Measurements from ENCODE around the gene STEAP2. TPM values are rescaled to one million over a fixed set of nuclear protein-coding genes. Genes with fewer than 3 reads are reported as not detected.

STEAP2 gene
- total and polyA plus RNA-seq, 9 donors = 1.9 to 7.1 (median 3.0) TPM

DNA sequence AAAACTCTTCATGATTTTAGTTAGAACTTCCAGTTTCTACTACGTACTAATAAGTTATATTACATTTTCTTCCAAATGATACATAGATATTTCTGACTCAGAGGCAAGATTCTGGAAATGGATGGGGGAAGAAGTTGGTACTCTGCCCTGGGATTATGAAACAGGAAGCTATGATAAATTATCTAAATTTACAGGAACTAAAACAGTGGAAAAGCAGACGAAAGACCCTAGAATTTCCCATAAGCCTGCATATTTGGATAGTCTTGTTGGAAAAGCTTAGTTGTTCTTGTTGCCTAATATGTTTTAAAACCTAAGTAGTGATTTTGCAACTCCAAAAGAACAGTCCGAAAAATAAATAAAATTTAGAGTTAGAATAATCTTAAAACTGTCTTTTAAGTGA, 55.3 kb downstream of the STEAP2 start:
- H3K27ac ChIP-seq (ENCODE audit: low read length) = no peak overlapping the region
- no peaks in the 10 kb centered on the region for H3K36me3 ChIP-seq (ENCODE audit: control insufficient read depth, insufficient read depth, low read length)
- H3K27me3 ChIP-seq (ENCODE audit: control insufficient read depth, insufficient read depth, low read length) = no peaks in the 10 kb centered on the region
- DNase-seq = peak; percentile 9
- H3K4me3 ChIP-seq (ENCODE audit: low read length) = no peak overlapping the region
- no peaks in the 10 kb centered on the region for H3K9me3 ChIP-seq (replicated peaks; ENCODE audit: control insufficient read depth, low read depth, low read length)
- no peaks in the 10 kb centered on the region for H3K4me1 ChIP-seq (ENCODE audit: control insufficient read depth, insufficient read depth, low read length)
- WGBS (ENCODE audit: insufficient coverage) = no CpG with 5 or more reads among the region's 3 CpGs

DNA sequence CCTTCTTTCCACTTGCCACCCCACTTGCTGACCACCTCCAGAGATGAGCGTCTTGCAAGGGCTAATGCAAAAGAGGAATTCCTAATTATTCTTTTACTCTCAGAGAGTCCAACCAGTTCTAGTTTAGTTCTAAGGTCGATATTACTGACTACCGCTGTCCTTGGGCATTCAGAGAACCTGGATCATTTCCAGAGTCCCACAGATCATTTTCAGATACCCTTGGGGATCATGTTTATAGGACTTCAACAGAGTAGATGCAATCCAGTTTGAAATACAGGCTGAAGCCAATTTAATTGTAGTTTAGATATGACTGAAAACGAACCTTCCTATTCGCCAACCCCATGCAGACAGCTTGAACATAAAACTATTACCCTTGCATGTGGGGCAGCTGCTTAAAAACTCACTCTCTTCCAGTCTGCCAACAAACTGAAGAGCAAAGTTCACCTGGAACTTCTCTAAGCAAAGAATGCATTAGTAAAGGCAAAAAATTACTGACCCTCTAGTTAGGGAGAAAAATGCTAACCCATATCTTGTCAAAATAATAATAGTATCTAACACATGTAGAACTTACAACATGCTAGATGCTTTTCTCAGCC, 55.8 kb downstream of the STEAP2 start:
- Histone ChIP-seq H3K4me1 (ENCODE audit: control insufficient read depth, insufficient read depth, low read length) (no peaks in the 10 kb centered on the region), H3K27ac (ENCODE audit: low read length) (no peak overlapping the region), H3K4me3 (ENCODE audit: low read length) (no peak overlapping the region), H3K27me3 (ENCODE audit: control insufficient read depth, insufficient read depth, low read length) (no peaks in the 10 kb centered on the region), H3K9me3 (replicated peaks; ENCODE audit: control insufficient read depth, low read depth, low read length) (no peaks in the 10 kb centered on the region), H3K36me3 (ENCODE audit: control insufficient read depth, insufficient read depth, low read length) (no peaks in the 10 kb centered on the region)
- DNase-seq = no peak
- WGBS (ENCODE audit: insufficient coverage) = 100% methylated on average over 1 of the region's 5 CpGs

DNA sequence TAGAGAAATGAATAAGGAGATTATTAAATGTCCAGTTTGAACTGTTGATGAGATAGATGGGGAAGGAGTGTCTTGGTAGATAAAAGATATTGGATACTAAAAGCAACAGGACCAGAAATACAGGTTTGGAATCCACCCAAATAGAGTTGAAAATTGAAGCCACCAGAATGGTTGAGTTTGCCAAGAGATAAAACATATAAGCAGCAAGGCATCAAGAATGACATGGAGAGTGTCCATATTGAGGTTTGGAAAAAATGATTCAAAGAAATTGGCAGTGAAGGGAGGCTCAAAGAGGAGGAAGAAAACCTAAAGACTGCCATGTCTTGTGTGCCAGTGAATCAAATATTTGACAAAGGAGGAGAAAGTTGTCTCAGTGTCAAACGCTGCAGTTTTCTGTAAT, 57.6 kb downstream of the STEAP2 start:
- H3K27ac ChIP-seq (ENCODE audit: low read length) = no peak overlapping the region
- H3K36me3 ChIP-seq (ENCODE audit: control insufficient read depth, insufficient read depth, low read length) = no peaks in the 10 kb centered on the region
- no peak for DNase-seq
- no peaks in the 10 kb centered on the region for H3K9me3 ChIP-seq (replicated peaks; ENCODE audit: control insufficient read depth, low read depth, low read length)
- no peak overlapping the region for H3K4me3 ChIP-seq (ENCODE audit: low read length)
- 73% methylated on average over 1 of the region's 1 CpG for WGBS (ENCODE audit: insufficient coverage)
- no peaks in the 10 kb centered on the region for H3K27me3 ChIP-seq (ENCODE audit: control insufficient read depth, insufficient read depth, low read length)
- H3K4me1 ChIP-seq (ENCODE audit: control insufficient read depth, insufficient read depth, low read length) = no peaks in the 10 kb centered on the region

DNA sequence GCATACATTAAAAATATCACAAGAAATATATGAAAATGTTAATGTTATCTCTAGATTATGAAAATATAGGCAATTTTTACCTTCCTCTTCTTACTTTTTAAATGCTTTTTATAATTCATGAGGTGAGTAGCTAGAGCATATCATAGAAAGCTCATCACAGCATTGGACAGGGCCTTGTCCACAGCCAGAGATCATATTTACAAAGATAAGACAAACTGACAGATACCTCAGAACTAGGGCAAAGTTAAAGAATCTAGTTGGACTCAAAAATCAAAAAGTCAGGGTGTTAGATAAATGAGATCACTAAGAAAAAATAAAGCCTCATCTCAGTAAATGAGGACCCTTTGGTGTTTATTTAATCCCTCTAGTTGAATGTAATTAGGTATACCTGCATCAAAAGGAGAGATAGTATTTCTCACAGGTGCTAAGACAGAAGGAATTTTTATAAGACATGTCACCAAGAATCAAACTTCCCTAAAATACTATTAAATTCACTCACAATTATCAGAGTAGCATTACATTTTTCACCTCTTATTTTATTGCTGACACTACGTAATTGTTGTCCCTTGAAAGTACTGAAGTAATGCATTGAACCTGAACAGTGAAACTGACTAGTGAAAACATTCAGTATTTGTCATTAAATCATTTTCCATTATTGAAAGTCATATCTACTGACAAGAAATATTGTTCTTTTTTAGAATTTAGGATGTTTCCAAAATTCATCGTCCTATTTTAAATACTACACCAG, 59.1 kb downstream of the STEAP2 start:
- Histone ChIP-seq H3K9me3 (replicated peaks; ENCODE audit: control insufficient read depth, low read depth, low read length) (no peaks in the 10 kb centered on the region), H3K27ac (ENCODE audit: low read length) (no peak overlapping the region), H3K4me3 (ENCODE audit: low read length) (no peak overlapping the region), H3K36me3 (ENCODE audit: control insufficient read depth, insufficient read depth, low read length) (no peaks in the 10 kb centered on the region), H3K27me3 (ENCODE audit: control insufficient read depth, insufficient read depth, low read length) (no peaks in the 10 kb centered on the region), H3K4me1 (ENCODE audit: control insufficient read depth, insufficient read depth, low read length) (no peaks in the 10 kb centered on the region)
- no peak for DNase-seq
- WGBS (ENCODE audit: insufficient coverage) = no CpG with 5 or more reads among the region's 2 CpGs

DNA sequence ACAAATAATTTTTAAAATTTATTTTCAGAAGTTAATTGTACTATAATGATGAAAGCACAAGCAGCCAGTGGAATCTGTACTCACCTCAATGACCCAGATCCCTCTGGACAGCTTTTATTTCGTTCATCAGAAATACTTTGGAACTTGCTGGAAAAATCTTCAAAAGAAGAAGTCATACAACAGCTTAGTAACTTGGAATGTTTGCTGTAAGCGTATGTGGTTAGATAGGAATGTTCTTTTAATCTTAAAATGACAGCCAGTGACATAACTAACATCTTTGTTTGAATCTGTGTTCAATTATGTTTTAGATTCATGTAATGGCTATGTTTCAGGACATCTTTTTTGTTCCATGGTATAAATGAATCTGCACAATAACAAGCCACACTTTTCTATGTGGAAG, 60.2 kb downstream of the STEAP2 start:
- no peak for DNase-seq

DNA sequence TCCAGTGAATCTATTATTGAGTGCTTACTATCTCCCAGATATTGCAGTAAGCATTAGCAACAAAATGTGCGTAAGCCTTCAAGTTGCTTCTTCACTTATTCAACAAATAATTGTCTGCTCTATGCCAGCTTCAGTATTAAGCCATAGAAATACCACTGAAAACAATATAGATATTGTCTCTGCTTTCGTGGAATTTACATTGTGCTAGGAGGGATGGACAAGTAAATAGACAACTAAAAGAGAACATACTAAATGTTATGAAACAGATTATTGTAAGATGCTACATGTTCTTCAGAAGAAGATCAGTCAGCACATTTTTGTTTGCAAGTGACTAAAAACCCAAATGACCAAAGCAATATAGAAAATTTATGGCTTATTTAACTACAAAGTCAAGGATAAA, 60.7 kb downstream of the STEAP2 start:
- Histone ChIP-seq H3K36me3 (ENCODE audit: control insufficient read depth, insufficient read depth, low read length) (no peaks in the 10 kb centered on the region), H3K27me3 (ENCODE audit: control insufficient read depth, insufficient read depth, low read length) (no peaks in the 10 kb centered on the region), H3K9me3 (replicated peaks; ENCODE audit: control insufficient read depth, low read depth, low read length) (no peaks in the 10 kb centered on the region), H3K27ac (ENCODE audit: low read length) (no peak overlapping the region), H3K4me1 (ENCODE audit: control insufficient read depth, insufficient read depth, low read length) (no peaks in the 10 kb centered on the region), H3K4me3 (ENCODE audit: low read length) (no peak overlapping the region)
- WGBS (ENCODE audit: insufficient coverage) = no CpG with 5 or more reads among the region's 2 CpGs
- DNase-seq = no peak

More for the DNA sequence above, 60.2 kb downstream of the STEAP2 start:
- no peak overlapping the region for H3K4me3 ChIP-seq (ENCODE audit: low read length)
- H3K9me3 ChIP-seq (replicated peaks; ENCODE audit: control insufficient read depth, low read depth, low read length) = no peaks in the 10 kb centered on the region
- H3K27me3 ChIP-seq (ENCODE audit: control insufficient read depth, insufficient read depth, low read length) = no peaks in the 10 kb centered on the region
- no peak overlapping the region for H3K27ac ChIP-seq (ENCODE audit: low read length)
- no peaks in the 10 kb centered on the region for H3K36me3 ChIP-seq (ENCODE audit: control insufficient read depth, insufficient read depth, low read length)
- H3K4me1 ChIP-seq (ENCODE audit: control insufficient read depth, insufficient read depth, low read length) = no peaks in the 10 kb centered on the region
- WGBS (ENCODE audit: insufficient coverage) = no CpG with 5 or more reads among the region's 2 CpGs

DNA sequence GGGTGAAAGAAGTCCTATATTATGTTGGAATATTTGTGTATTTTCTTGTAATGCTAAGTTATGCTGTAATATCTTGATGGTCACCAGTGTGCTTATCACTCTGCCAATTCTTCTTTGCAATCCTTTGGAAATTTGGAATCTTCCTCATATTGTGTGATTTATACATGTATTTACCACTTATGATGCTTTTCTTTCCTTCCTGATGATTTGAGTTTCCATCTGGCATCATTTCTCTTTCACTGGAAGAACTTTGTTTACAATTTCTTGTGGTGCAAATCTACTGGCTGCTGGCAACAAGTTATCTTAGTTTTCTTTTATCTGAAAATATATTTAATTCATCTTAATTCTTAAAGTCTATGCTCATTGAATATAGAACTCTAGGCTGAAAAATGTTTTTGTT, 62.6 kb downstream of the STEAP2 start:
- DNase-seq = no peak
- Histone ChIP-seq H3K4me1 (ENCODE audit: control insufficient read depth, insufficient read depth, low read length) (no peaks in the 10 kb centered on the region), H3K4me3 (ENCODE audit: low read length) (no peak overlapping the region), H3K27me3 (ENCODE audit: control insufficient read depth, insufficient read depth, low read length) (no peaks in the 10 kb centered on the region), H3K27ac (ENCODE audit: low read length) (no peak overlapping the region), H3K36me3 (ENCODE audit: control insufficient read depth, insufficient read depth, low read length) (no peaks in the 10 kb centered on the region), H3K9me3 (replicated peaks; ENCODE audit: control insufficient read depth, low read depth, low read length) (no peaks in the 10 kb centered on the region)

DNA sequence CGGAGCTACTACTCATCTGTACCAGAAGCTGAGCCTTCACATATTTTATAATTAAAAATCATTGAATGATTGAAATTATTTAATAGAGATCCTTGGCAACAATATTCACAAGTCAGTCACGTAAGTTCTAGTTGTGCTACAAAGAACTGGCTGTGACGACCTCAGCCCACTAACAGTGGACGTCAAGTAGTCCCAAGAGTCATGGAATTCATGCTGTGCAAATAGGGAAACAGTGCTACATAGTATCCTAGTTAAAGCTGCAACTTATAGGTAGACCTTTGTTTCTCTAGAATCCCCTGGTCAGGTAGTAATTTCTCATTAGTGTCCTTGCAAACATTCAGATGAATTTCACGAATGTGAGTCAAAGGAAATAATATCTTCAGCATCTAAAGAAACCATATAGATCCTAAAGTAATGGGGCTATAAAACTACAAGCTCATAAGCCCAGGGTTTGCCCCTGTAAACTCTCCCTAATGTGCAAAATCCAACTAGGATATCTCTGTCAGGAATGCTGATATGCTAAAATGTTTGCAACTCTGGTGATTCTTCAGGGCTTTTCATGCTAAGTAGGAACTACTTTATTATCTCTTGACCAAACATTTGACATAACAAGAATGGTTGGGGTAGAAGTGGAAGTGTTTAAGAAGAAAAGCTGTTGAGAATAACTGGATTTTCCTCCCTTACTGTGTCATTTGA, 64.6 kb downstream of the STEAP2 start:
- Histone ChIP-seq H3K27ac (ENCODE audit: low read length) (no peak overlapping the region), H3K27me3 (ENCODE audit: control insufficient read depth, insufficient read depth, low read length) (no peaks in the 10 kb centered on the region), H3K9me3 (replicated peaks; ENCODE audit: control insufficient read depth, low read depth, low read length) (no peaks in the 10 kb centered on the region), H3K4me1 (ENCODE audit: control insufficient read depth, insufficient read depth, low read length) (no peaks in the 10 kb centered on the region), H3K4me3 (ENCODE audit: low read length) (no peak overlapping the region), H3K36me3 (ENCODE audit: control insufficient read depth, insufficient read depth, low read length) (no peaks in the 10 kb centered on the region)
- DNase-seq = no peak
- no CpG with 5 or more reads among the region's 5 CpGs for WGBS (ENCODE audit: insufficient coverage)

All from muscle of leg (tissue), 11 donors.